Epithelial cell of esophagus (primary cell): ENCODE measurements around the gene NSUN4.
"Not testable (repeated sequence)": the region's sequence is repeated elsewhere in the genome, so short reads cannot be mapped to it uniquely, and the experiment has no call there.

Experiments used
- DNase-seq: peaks from one replicate; pipeline ENCODE4 v3.0.0; 2010; ENCODE audit warnings: low read depth
- H3K4me3 ChIP-seq: 2 replicates; pipeline ENCODE4 v1.5.1; 2011; ENCODE audit warnings: mild to moderate bottlenecking, low read length, control low read depth
- TF ChIP-seq, protein P1 (sequence below): IDR thresholded peaks from 2 replicates; pipeline ENCODE4 v1.5.1; 2011; ENCODE audit warnings: low read depth, mild to moderate bottlenecking, low read length, control low read depth, inconsistent platforms; ENCODE audit not compliant: insufficient read depth; ENCODE audit errors: missing control alignments

Gene NSUN4

DNA sequence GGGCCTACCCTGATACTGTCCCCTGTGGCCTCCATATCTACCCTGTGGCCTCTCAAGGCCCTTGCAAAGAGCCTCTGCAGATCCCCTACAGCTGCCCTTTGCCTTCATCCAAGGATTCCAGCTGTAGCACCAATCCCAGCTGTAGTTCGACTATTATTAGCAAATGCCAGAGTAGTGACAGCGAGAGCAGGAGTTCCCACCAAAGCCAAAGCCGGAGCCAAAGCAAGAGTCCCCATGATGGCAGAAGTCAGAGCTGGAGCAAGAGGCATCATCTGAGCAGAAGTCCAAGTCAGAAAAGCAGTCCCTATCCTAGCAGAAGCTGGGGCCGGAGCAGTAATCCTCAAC lies 2.7 kb downstream of the NSUN4 start:
- TF ChIP-seq, protein P1, sequence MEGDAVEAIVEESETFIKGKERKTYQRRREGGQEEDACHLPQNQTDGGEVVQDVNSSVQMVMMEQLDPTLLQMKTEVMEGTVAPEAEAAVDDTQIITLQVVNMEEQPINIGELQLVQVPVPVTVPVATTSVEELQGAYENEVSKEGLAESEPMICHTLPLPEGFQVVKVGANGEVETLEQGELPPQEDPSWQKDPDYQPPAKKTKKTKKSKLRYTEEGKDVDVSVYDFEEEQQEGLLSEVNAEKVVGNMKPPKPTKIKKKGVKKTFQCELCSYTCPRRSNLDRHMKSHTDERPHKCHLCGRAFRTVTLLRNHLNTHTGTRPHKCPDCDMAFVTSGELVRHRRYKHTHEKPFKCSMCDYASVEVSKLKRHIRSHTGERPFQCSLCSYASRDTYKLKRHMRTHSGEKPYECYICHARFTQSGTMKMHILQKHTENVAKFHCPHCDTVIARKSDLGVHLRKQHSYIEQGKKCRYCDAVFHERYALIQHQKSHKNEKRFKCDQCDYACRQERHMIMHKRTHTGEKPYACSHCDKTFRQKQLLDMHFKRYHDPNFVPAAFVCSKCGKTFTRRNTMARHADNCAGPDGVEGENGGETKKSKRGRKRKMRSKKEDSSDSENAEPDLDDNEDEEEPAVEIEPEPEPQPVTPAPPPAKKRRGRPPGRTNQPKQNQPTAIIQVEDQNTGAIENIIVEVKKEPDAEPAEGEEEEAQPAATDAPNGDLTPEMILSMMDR = no peak
- no peak overlapping the region for H3K4me3 ChIP-seq

DNA sequence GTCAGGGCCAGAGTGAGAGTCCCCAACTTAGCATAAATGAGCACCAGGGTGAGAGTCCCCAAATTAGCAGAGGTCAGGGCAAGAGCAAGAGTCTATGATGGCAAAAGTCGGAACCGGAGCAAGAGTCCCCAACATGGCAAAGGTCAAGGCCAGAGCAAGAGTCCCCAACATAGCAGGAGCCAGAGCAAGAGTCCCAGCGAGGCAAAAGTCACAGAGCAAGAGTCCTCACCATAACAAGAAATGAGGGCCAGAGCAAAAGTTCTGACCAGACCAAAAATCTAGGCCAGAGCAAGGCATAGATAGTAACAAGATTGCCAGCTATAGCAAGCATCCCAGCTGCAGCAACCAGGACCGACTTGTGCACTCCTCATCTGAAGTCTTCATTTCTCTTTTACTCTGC lies 3.1 kb downstream of the NSUN4 start:
- no peak for DNase-seq
- no peak overlapping the region for H3K4me3 ChIP-seq
- TF ChIP-seq, protein P1 = no peak

More for the DNA sequence above, 2.7 kb downstream of the NSUN4 start:
- no peak for DNase-seq

DNA sequence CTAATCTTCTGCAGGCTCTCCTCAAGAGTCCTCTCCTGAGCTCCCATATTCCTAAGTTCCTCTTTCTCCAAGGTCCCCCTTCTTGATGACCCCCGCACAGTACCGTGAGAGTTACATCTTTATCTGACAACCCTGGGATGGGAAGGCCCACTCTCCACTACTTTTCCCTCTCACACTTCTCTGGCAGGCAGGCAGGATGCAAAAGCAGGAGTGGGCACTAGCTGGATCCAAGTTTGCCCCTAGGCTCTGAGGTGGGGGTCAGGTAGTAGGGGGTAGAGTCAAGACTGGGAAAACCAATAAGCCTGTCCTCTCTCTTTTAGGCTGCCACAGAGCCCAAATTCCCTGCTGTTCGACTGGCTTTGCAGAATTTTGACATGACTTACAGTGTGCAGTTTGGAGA lies 3.9 kb downstream of the NSUN4 start:
- no peak for DNase-seq
- TF ChIP-seq, protein P1 = no peak
- H3K4me3 ChIP-seq = no peak overlapping the region

DNA sequence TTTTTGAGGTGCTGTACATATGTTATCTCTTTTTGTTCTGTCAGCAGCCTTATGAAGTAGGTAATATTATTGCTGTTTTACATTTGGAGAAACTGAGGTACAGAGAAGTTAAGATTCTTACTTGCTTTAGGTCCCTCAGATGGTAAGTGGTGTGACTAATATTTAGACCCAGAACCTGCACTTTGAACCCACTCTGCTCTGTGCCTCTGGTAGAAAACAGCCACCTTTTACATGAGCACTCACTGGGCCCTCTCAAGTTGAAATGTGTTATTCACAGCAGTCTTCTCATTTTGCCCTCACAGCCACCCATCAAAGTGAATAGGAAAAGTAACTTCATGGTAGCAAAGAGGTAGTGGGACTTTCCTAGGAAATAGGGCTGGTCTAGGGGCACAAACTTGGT lies 4.7 kb downstream of the NSUN4 start:
- H3K4me3 ChIP-seq = no peak overlapping the region
- no peak for DNase-seq
- TF ChIP-seq, protein P1 = no peak

DNA sequence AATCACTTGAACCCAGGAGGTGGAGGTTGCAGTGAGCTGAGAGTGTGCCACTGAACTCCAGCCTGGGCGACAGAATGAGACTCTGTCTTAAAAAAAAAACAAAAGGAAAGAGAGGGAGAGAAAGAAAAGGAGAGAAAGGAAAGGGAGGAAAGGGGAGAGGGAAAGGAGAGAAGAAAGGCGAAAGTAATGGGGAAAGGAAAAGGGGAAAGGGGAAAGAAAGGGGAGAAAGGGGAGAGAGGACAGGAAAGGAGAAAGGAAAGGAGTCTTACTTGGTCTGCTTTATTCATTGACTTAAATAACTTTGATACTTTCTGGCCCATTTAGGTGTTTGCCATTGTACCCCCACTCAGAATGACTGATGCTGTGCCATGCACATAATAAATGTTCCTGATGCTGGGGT lies 11.8 kb downstream of the NSUN4 start:
- TF ChIP-seq, protein P1 = no peak
- DNase-seq = no peak
- no peak overlapping the region for H3K4me3 ChIP-seq

DNA sequence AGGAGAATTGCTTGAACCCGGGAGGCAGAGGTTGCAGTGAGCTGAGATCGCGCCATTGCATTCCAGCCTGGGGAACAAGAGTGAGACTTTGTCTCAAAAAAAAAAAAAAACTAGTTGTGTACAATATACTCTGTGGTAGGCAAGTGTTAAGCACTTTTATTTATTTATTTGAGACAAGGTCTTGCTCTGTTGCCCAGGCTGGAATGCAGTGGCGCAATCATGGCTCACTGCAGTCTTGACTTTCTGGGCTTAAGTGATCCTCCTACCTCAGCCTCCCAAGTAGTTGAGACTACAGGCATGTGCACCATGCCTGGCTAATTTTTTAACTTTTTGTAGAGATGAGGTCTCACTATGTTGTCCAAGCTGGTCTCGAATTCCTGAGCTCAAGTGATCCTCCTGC lies 15.3 kb downstream of the NSUN4 start:
- not testable (repeated sequence) for H3K4me3 ChIP-seq, DNase-seq

DNA sequence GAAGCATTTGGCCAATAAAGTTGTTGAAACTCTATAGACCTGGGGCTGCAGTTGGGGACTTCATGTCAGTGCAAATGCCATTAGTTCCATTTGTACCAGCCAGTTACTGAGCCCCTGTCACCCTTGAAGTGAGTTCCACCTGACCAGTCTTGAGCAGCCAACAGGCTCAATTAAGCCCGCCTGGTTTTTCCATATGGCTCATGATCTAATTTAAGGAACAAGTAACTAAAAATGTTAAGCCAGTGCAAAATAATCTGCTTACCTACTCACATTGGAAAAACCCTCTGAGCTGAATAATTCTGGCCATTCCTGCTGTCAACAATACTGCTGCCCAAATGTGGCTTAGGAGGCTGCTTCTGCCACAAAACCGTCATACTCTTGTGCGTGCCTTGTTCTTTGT lies 21.6 kb downstream of the NSUN4 start:
- no peak overlapping the region for H3K4me3 ChIP-seq
- TF ChIP-seq, protein P1 = no peak
- DNase-seq = no peak

DNA sequence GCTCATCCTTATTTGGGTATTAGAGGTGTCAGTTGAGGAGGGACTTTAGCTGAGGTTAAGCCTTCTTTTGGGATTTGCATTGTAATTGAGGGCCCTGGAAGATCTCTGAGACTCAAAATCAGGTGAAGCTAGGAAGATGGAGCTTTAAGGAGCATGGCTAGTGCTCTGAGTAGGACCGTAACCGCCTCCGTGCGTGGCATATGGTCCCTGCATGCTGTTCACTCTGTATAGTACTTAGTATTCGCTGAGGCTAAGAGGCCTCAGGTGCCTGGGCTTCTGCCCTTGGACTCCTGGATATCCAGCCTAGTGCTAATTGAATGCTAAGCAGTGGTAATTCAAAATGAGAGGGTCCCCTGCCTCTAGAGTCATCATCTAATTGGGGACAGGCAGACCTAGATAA lies 22.5 kb downstream of the NSUN4 start:
- TF ChIP-seq, protein P1 = no peak
- no peak for DNase-seq
- no peak overlapping the region for H3K4me3 ChIP-seq
